ENCODE measurements around the gene GPR15LG. TPM values are rescaled to one million over a fixed set of nuclear protein-coding genes. Genes with fewer than 3 reads are reported as not detected.

Gene GPR15LG
- total RNA-seq, 2 experiments from 2014 or later: not detected

- H4K20me1 ChIP-seq (ENCODE audit: insufficient read depth, low read length): no peaks in the 10 kb centered on the region
- TF ChIP-seq EZH2phosphoT487 (IDR thresholded peaks at IDR 0.05; ENCODE audit: borderline replicate concordance, low read depth, low read length) (no peak), CTCF (conservative IDR thresholded peaks at IDR 0.05; ENCODE audit: low read length) (no peak)
- no peaks in the 10 kb centered on the region for H3K9me2 ChIP-seq (ENCODE audit: insufficient read depth, low read length)
- no peak for DNase-seq (ENCODE audit: low spot score)
- H3K4me3 ChIP-seq (ENCODE audit: low read depth, low read length, poor library complexity, severe bottlenecking): no peak overlapping the region
- H3K27ac ChIP-seq (ENCODE audit: low read depth, low read length, poor library complexity, severe bottlenecking): no peak overlapping the region
- H3K4me1 ChIP-seq (ENCODE audit: insufficient read depth, low read length, poor library complexity, severe bottlenecking): no peaks in the 10 kb centered on the region
- no peaks in the 10 kb centered on the region for H3K9me3 ChIP-seq (ENCODE audit: low read length)
- H3K79me2 ChIP-seq (ENCODE audit: insufficient read depth, low read depth, low read length): no peaks in the 10 kb centered on the region
- ChIA-PET POLR2A (no interaction called here), CTCF (ENCODE audit: unreplicated experiment) (no interaction called here)
- BruUV-seq (replicated peaks): no TSS peak
- no peaks in the 10 kb centered on the region for H3K36me3 ChIP-seq (ENCODE audit: insufficient read depth, low read length)
- no peak overlapping the region for H3K4me2 ChIP-seq (ENCODE audit: low read length)
- intact Hi-C loops (cut with micrococcal nuclease; ENCODE audit: unreplicated experiment): no loop called here
- no peak overlapping the region for H2AFZ ChIP-seq (ENCODE audit: low read length)
These were observed 60.3 kb downstream of the GPR15LG start for GRCh38 chr10:84233940-84234339.

- no peaks in the 10 kb centered on the region for H4K20me1 ChIP-seq (ENCODE audit: insufficient read depth, low read length)
- CTCF ChIA-PET (ENCODE audit: unreplicated experiment): no interaction called here
These were observed 60.9 kb downstream of the GPR15LG start for GRCh38 chr10:84234479-84234878.

More at GRCh38 chr10:84234479-84234878, 60.9 kb downstream of the GPR15LG start:
- BruUV-seq (replicated peaks): no TSS peak
- POLR2A ChIA-PET: no interaction called here
- H3K4me2 ChIP-seq (ENCODE audit: low read length): no peak overlapping the region
- no peak for TF ChIP-seq CTCF (conservative IDR thresholded peaks at IDR 0.05; ENCODE audit: low read length)
- TF ChIP-seq EZH2phosphoT487 (IDR thresholded peaks at IDR 0.05; ENCODE audit: borderline replicate concordance, low read depth, low read length): no peak
- no peaks in the 10 kb centered on the region for H3K4me1 ChIP-seq (ENCODE audit: insufficient read depth, low read length, poor library complexity, severe bottlenecking)
- no peak overlapping the region for H3K4me3 ChIP-seq (ENCODE audit: low read depth, low read length, poor library complexity, severe bottlenecking)
- H3K79me2 ChIP-seq (ENCODE audit: insufficient read depth, low read depth, low read length): no peaks in the 10 kb centered on the region
- H2AFZ ChIP-seq (ENCODE audit: low read length): no peak overlapping the region
- no peaks in the 10 kb centered on the region for H3K9me2 ChIP-seq (ENCODE audit: insufficient read depth, low read length)
- no peak for DNase-seq (ENCODE audit: low spot score)
- no peaks in the 10 kb centered on the region for H3K9me3 ChIP-seq (ENCODE audit: low read length)
- intact Hi-C loops (cut with micrococcal nuclease; ENCODE audit: unreplicated experiment): no loop called here
- no peak overlapping the region for H3K27ac ChIP-seq (ENCODE audit: low read depth, low read length, poor library complexity, severe bottlenecking)
- no peaks in the 10 kb centered on the region for H3K36me3 ChIP-seq (ENCODE audit: insufficient read depth, low read length)

Other genes with a start within 250 kb of the GPR15LG start
- 103 and 119 TPM in 2 replicates for gene GHITM, start 34.3 kb upstream of the GPR15LG start, total RNA-seq (2014; rRNA removed; shearing (Covaris generic))
- gene GHITM, start 34.3 kb upstream of the GPR15LG start, total RNA-seq (2022): 120 and 132 TPM in 2 replicates
- not detected in 2 replicates for gene CDHR1, start 20.7 kb downstream of the GPR15LG start, total RNA-seq (2014; rRNA removed; shearing (Covaris generic))
- not detected in 2 replicates for gene CDHR1, start 20.7 kb downstream of the GPR15LG start, total RNA-seq (2022)
- gene LRIT2, start 51.7 kb downstream of the GPR15LG start, total RNA-seq (2014; rRNA removed; shearing (Covaris generic)): not detected in 2 replicates
- gene LRIT2, start 51.7 kb downstream of the GPR15LG start, total RNA-seq (2022): not detected in 2 replicates
- not detected in 2 replicates for gene LRIT1, start 67.7 kb downstream of the GPR15LG start, total RNA-seq (2014; rRNA removed; shearing (Covaris generic))
- not detected in 2 replicates for gene LRIT1, start 67.7 kb downstream of the GPR15LG start, total RNA-seq (2022)
- not detected in 2 replicates for gene RGR, start 71.3 kb downstream of the GPR15LG start, total RNA-seq (2014; rRNA removed; shearing (Covaris generic))
- gene RGR, start 71.3 kb downstream of the GPR15LG start, total RNA-seq (2022): not detected in 2 replicates
- 11.1 and 15.9 TPM in 2 replicates for gene CCSER2, start 154.8 kb downstream of the GPR15LG start, total RNA-seq (2014; rRNA removed; shearing (Covaris generic))
- 30.1 and 33.3 TPM in 2 replicates for gene CCSER2, start 154.8 kb downstream of the GPR15LG start, total RNA-seq (2022)